MV-4-11 (cell line): Measurements from ENCODE around the gene ATP2A3.

Source experiments
- DNase-seq: peaks from one replicate; lab custom pipeline; 2025; lab: John Stamatoyannopoulos, UW

ATP2A3 gene

DNA sequence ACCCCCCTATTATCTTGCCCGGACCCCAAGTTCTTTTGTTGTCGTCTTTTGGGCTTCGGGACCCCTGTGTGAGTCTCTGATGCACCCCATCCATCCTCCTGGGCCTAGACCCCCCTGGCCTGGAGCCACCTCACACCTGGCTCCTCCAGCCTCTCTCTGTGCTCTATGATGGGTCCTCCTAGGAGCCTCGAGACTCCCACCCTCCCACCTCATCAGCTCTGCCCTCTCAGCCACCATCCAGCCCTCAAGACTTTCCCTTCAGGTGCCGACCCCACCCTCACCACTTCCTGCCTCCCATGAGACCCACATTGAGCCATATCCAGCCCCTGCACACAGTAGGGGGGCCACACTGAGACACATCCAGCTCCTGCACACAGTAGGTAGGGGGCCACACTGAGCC, 8.7 kb upstream of the ATP2A3 start:
- DNase-seq, result no peak

- peak; percentile 45 for DNase-seq
These were observed 8.1 kb upstream of the ATP2A3 start for GRCh38 chr17:3972281-3972731.

DNA sequence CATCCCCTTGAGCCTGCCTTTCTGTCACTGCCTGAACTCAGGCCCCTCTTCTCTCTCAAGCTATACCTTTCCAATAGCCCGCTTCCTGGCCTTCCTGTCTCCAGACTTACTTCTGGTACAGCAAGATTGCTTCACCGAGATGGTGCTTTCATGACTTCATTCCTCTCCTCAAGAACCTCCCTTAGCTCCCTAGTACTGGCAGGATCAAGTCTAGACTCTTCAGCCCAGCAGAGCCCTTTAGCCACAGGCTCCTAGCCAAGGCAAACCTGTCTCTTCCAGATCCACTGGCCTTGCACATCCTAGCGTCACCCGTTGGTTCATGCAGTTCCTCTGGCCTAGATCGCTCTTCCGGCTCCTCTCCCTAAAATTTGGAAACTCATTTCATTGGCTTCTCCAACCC, 6.4 kb upstream of the ATP2A3 start:
- no peak for DNase-seq

- no peak for DNase-seq
These were observed 5.7 kb upstream of the ATP2A3 start for GRCh38 chr17:3969963-3970362.

DNA sequence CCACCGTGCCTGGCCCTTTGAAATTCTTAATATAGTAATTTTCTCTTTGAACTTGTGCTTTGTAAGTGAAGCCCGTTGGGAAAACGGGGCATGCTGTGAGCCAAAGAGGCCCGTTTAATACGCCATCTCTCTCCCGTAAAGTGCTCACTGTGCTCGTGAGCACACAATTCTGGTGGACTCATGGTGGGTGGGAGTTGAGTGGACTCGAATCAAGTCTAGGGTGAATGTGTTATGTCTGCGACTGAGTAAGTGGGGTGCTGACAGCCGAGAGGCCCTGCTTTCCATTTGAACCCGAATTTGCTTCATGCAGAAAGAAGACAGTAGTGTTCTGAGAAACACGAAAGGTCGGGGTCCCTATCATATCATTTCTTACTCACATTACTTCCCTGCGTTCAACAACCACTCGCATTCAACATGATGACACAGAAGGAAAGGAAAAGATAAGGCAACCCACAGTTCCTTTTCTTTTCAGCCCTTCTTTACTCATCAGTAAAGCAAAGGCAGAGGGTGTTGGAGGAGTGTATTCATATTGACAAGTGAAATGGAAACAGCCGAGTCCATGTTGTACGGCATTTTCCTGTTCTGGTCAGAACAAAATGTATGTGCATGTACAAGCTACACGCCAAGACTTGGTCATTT, 4.8 kb upstream of the ATP2A3 start:
- no peak for DNase-seq

GRCh38 chr17:3968015-3968414, 3.8 kb upstream of the ATP2A3 start:
- DNase-seq, result no peak

GRCh38 chr17:3966720-3967363, 2.6 kb upstream of the ATP2A3 start:
- no peak for DNase-seq

DNA sequence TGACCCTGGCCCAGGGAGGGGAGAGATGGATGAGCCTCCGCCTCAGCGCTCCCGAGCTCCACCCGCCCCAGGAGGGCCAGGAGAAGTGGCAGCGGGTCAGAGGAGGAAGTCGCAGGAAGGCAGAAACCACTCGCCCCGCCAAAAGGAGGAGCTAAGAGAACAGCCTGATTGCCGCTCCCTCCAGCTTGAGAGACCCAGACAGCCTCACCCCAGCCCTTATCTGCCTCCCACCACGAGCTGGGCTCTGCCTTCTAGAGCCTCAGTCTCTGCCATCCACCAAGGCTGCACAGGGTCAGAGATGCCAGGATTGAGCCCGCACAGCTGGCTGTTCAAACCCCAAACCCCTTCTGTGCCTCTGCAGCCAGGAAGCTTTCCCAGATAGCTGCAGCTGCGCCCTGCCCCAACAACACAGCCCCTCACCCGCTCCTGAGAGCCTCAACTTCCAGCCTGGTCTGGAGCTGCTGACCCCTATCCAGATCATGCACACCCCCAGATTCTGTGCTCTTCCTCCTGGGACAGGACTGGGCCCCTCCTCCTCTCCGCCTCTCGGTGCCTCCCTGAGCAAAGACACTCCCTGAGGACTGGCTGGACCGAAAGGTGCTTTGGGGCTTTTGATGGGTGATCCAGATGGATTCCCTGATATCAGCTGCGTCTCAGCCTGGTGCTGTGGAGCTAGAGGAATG, 1.0 kb upstream of the ATP2A3 start:
- peak; percentile 84 for DNase-seq

- DNase-seq, result peak; percentile 80
These were observed 718 bp downstream of the ATP2A3 start for GRCh38 chr17:3963237-3964201.

- DNase-seq, result no peak
These were observed 1.3 kb downstream of the ATP2A3 start for GRCh38 chr17:3962965-3963236.

- DNase-seq, result no peak
These were observed 1.8 kb downstream of the ATP2A3 start for GRCh38 chr17:3962217-3962964.

DNA sequence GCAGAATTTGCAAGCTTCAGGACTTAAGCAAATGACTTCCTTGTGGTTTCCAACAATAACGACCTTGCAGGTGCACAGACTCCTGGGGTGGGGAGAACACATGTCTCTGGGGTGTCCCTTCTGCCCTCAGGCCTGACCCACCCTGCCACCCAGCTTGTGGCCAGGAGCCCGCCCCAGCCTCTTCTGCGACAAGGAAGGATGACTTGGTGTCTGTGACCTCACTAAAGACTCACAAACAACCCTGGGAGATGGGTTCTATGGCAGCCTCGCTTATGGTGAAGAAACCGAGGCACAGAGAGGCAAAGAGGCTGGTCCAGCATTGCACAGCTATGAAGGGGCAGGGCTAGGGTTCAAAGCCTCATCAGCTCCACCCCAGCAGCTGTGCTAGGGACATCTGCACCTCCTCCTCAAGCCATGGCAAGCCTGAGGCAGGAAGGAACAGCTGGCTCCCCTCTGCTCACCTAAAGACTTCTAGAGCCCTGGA, 2.6 kb downstream of the ATP2A3 start:
- peak; percentile 59 for DNase-seq

DNA sequence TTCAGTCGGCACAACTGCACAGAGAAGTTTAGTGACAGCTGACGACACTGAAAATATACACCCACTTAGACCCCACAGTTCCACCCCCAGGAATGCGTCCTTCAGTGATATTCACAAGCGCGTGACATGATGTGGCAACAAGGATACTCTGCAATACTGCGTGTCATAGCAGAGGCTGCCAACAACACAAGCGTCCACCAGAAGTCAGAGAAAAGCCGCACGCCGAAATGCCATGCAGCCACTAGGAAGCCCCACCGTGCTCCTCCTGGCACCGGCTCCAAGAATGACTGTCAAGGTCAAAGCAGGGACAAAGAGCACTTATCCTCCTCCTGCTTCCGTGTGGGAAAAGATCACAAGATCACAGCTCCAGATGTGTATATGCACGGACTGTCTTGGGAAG, 3.5 kb downstream of the ATP2A3 start:
- no peak for DNase-seq

GRCh38 chr17:3959921-3960601, 4.2 kb downstream of the ATP2A3 start:
- no peak for DNase-seq

DNA sequence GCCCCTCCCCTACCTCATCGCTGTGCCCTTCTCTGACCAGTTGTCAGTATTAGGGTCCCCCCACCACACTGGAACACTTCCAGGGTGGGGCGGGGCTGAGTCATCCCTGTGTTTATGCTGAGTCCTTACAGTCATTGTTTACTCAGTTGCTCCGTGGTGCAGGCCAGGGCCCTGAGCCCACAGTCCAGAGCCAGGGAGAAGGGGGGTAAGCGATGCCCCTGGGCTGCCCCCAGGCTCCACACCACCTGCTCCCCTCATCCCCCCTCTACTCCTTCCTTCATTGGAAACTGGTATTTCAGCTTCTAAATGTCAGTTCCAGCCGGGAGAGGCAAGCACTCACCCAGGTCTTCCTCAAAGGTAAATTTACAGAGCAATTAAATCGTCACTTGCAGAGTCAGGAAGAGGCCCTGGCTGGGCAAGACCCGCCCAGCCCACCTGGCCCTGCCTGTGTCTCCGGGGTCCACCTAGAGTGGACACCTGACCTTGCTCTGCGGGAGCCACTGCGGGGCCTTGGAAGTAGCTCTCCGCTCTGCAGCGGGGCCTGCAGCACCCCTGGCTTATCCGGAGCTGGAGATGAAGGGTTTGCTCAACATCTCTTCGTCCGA, 4.8 kb downstream of the ATP2A3 start:
- no peak for DNase-seq

DNA sequence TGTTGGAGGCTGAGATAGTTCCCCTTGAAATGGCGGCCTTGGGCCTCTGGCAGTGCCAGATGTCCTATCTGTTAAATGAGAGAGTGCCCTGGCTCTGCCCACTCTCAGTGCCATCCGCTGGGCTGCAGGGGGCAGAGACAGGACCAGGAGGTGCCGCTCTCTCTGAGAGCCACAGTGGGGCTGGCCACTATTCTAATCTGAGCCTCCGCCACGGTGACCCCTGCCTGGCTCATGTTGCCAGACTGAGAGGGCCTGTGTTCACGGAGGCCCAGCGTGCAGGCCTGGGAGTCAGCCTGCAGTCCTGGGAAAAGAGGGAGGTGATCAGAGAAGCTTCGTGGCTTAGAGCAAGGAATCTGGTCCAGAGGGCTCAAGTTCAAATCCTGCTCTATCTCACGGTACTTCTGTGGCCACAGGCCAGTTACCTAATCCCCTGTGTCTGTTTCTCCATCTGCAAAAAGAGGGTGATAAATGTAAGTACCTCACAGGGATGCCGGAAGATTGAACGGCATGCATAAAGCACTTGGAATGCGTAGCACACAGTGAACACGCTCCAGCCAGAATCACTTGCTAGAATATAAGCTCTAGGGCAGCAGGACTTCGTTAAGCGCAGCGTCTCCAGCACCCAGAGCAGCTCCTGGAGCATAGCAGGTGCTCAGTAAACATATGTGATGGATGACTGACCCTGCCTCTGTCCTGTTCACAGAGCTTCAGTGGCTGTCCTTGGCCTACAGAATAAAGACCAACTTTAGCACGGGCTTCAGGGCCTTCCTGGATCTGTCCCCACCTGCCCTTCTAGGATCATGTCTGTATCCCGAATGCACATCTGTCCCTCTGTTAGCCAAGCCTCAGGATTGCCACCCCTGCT, 6.3 kb downstream of the ATP2A3 start:
- DNase-seq, result no peak

GRCh38 chr17:3956983-3957382, 7.3 kb downstream of the ATP2A3 start:
- DNase-seq, result no peak

- DNase-seq, result no peak
These were observed 7.8 kb downstream of the ATP2A3 start for GRCh38 chr17:3956327-3956957.

DNA sequence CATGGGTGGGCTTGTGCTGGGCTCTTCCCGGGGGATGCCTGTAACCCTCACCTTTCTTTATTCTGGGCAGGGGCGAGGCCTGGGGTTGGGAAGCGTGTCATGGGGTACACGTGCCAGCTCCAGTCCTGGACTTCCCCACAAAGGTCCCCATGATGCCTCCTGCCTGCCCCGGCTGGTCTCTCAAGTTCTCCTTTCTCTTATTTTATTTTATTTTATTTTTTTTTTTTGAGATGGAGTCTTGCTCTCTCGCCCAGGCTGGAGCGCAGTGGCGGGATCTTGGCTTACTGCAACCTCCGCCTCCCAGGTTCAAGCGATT, 8.6 kb downstream of the ATP2A3 start:
- no peak for DNase-seq
